K562 (cell line): ENCODE results near the gene PPT2. TPM values are rescaled to one million over a fixed set of nuclear protein-coding genes. Genes with fewer than 3 reads are reported as not detected.

Experiments
- ATAC-seq: fragments of 200-7000 bp; cut with Tn5 transposase; 3 replicates; pipeline ENCODE4 v1.9.1; 2020; ENCODE audit warnings: moderate library complexity
- BruUV-seq: library from RNA; stranded (reverse); fragments of 400-500 nt; replicated peaks from 2 replicates; lab custom pipeline; 2021; lab: Mats Ljungman, UMichigan
- CTCF ChIA-PET: fragments of 300-600 bp; formaldehyde crosslinking; extraction: SDS; loops from one replicate; lab custom pipeline; 2021; ENCODE audit warnings: low intra/inter-chr PET ratio; lab: Yijun Ruan, JAX
- POLR2A ChIA-PET: fragments of 300-600, 350-650 bp; sonication (Branson Sonifier 250); formaldehyde crosslinking; extraction: SDS; loops from one replicate; lab custom pipeline; 2021; ENCODE audit warnings: antibody characterized with exemption, inconsistent platforms; lab: Yijun Ruan, JAX
- DNase-seq, 4 experiments: peaks; one replicate each; pipeline versions ENCODE4 v3.0.0 to v3.0.0-alpha.2; 2011 to 2018; ENCODE audit warnings: low spot score in 3 of 4, mixed read lengths in 3 of 4; ENCODE audit errors: extremely low read depth in 1 of 4
- FAIRE-seq: peaks from 2 replicates; lab custom pipeline; 2011; peaks lifted over from hg19 to GRCh38; lab: Jason Lieb, UNC
- H2AFZ ChIP-seq: 2 replicates; pipeline ENCODE4 v1.6.0; 2011; ENCODE audit warnings: low read depth, low read length, control low read depth, inconsistent platforms
- H3K27ac ChIP-seq: fragments of 200-600 bp; 3 replicates; pipeline ENCODE4 v1.8.0; 2011; ENCODE audit warnings: low read depth, mild to moderate bottlenecking, control low read depth, inconsistent platforms, low read length, moderate library complexity, mixed read lengths; ENCODE audit errors: extremely low read depth
- H3K27me3 ChIP-seq, 2 experiments: fragments of 300-600 bp in 1 of 2; 2 replicates in 1 of 2; 3 replicates in 1 of 2; pipeline versions ENCODE4 v1.6.0 to v1.8.0; 2011; ENCODE audit warnings: inconsistent platforms in 2 of 2, low read length in 2 of 2, mild to moderate bottlenecking in 1 of 2, mixed read lengths in 1 of 2, moderate library complexity in 1 of 2; ENCODE audit not compliant: control insufficient read depth in 2 of 2, insufficient read depth in 2 of 2
- H3K36me3 ChIP-seq: fragments of 300-600 bp; 3 replicates; pipeline ENCODE4 v1.8.0; 2011; ENCODE audit warnings: mild to moderate bottlenecking, low read length, inconsistent platforms; ENCODE audit not compliant: control insufficient read depth, insufficient read depth
- H3K4me1 ChIP-seq, 2 experiments: fragments of 200-600 bp in 1 of 2; replicated peaks in 1 of 2; 2 replicates in 1 of 2; 3 replicates in 1 of 2; pipeline versions ENCODE4 v1.5.1 to v1.8.0; 2011; ENCODE audit warnings: inconsistent platforms in 2 of 2, low read length in 2 of 2, mild to moderate bottlenecking in 1 of 2, mixed read lengths in 1 of 2, moderate library complexity in 1 of 2; ENCODE audit not compliant: control insufficient read depth in 2 of 2, insufficient read depth in 2 of 2
- H3K4me2 ChIP-seq: 2 replicates; pipeline ENCODE4 v1.6.1; 2011; ENCODE audit warnings: low read length, control low read depth, inconsistent platforms, mixed read lengths; ENCODE audit not compliant: insufficient read depth
- H3K4me3 ChIP-seq: fragments of 200-600 bp; sonication (generic), shearing (Covaris generic); 2 replicates; pipeline ENCODE4 v1.5.1; 2016; ENCODE audit warnings: control low read depth, inconsistent platforms
- H3K79me2 ChIP-seq: fragments of 200-600 bp; 3 replicates; pipeline ENCODE4 v1.8.0; 2011; ENCODE audit warnings: low read length, inconsistent platforms; ENCODE audit not compliant: control insufficient read depth, insufficient read depth
- H3K9ac ChIP-seq, 2 experiments: 2 replicates each; pipeline versions ENCODE4 v1.6.0 to v1.6.1; 2011; ENCODE audit warnings: low read depth in 2 of 2, low read length in 2 of 2, control low read depth in 1 of 2, inconsistent platforms in 1 of 2, mild to moderate bottlenecking in 1 of 2, mixed read lengths in 1 of 2; ENCODE audit not compliant: insufficient read depth in 1 of 2
- H3K9me1 ChIP-seq: one replicate; pipeline ENCODE4 v1.6.0; 2011; ENCODE audit warnings: inconsistent platforms, mild to moderate bottlenecking, low read length, moderate library complexity; ENCODE audit not compliant: control insufficient read depth, insufficient read depth
- H3K9me3 ChIP-seq: replicated peaks from 2 replicates; pipeline ENCODE4 v1.5.1; 2011; ENCODE audit warnings: low read depth, low read length, inconsistent platforms; ENCODE audit not compliant: control insufficient read depth, insufficient read depth
- H4K20me1 ChIP-seq: replicated peaks from 2 replicates; pipeline ENCODE4 v1.6.1; 2011; ENCODE audit warnings: low read length, inconsistent platforms, mixed read lengths; ENCODE audit not compliant: control insufficient read depth, insufficient read depth
- BCL6 ChIP-seq: fragments of 250-450 bp; sonication (Bioruptor Pico); IDR thresholded peaks from 2 replicates; pipeline ENCODE4 v1.4.0; 2020
- CBFB ChIP-seq: sonication (generic); formaldehyde crosslinking; IDR thresholded peaks from 2 replicates; pipeline ENCODE4 v1.4.0; 2020; ENCODE audit warnings: mild to moderate bottlenecking, missing genetic modification reagents
- CHAMP1 ChIP-seq: fragments of 450-650 bp; IDR thresholded peaks from 2 replicates; pipeline ENCODE4 v1.6.1; 2016; ENCODE audit warnings: mild to moderate bottlenecking
- CREB3 ChIP-seq: fragments of 450-650 bp; conservative IDR thresholded peaks from 2 replicates; pipeline ENCODE4 v1.6.1; 2016; ENCODE audit warnings: missing genetic modification characterization, low read depth, mild to moderate bottlenecking, missing compliant biosample characterization, moderate library complexity
- HMGN3 ChIP-seq: IDR thresholded peaks from 2 replicates; pipeline ENCODE4 v1.6.1; 2011; ENCODE audit warnings: borderline replicate concordance, low read depth, mild to moderate bottlenecking, mixed read lengths, low read length; ENCODE audit not compliant: insufficient read length; ENCODE audit errors: extremely low read depth
- NUFIP1 ChIP-seq: fragments of 450-650 bp; IDR thresholded peaks from 2 replicates; pipeline ENCODE4 v1.6.1; 2018; ENCODE audit not compliant: partially characterized antibody
- PRMT5 ChIP-seq: sonication (generic); formaldehyde crosslinking; IDR thresholded peaks from 2 replicates; pipeline ENCODE4 v1.5.0; 2020; ENCODE audit warnings: missing genetic modification reagents
- PYGO2 ChIP-seq: fragments of 450-650 bp; IDR thresholded peaks from 2 replicates; pipeline ENCODE4 v1.6.1; 2016; ENCODE audit warnings: mild to moderate bottlenecking, missing genetic modification characterization, moderate library complexity, missing compliant biosample characterization
- SAP30 ChIP-seq: fragments of 200-600 bp; sonication (generic); IDR thresholded peaks from 2 replicates; pipeline ENCODE4 v1.6.1; 2012; ENCODE audit warnings: borderline replicate concordance, low read depth, mild to moderate bottlenecking, moderate library complexity, low read length, control low read depth, inconsistent platforms; ENCODE audit not compliant: insufficient read depth, poor library complexity, severe bottlenecking
- SMAD1 ChIP-seq: fragments of 150-350 bp; IDR thresholded peaks from 2 replicates; pipeline ENCODE4 v1.6.1; 2014; ENCODE audit warnings: low read length, low read depth; ENCODE audit not compliant: partially characterized antibody
- TCFL5 ChIP-seq: fragments of 250-450 bp; sonication (Bioruptor Pico); conservative IDR thresholded peaks from 2 replicates; pipeline ENCODE4 v1.6.1; 2021; ENCODE audit warnings: mild to moderate bottlenecking, moderate library complexity, matching md5 sums
- TFAP4 ChIP-seq: sonication (generic); formaldehyde crosslinking; IDR thresholded peaks from 2 replicates; pipeline ENCODE4 v1.8.0; 2022; ENCODE audit warnings: missing genetic modification reagents, mild to moderate bottlenecking, moderate library complexity, borderline replicate concordance
- YY1 ChIP-seq, 3 experiments: IDR thresholded peaks; 2 replicates each; pipeline ENCODE4 v1.6.1; 2011; ENCODE audit warnings: low read length in 2 of 3, mild to moderate bottlenecking in 2 of 3, moderate library complexity in 2 of 3, borderline replicate concordance in 1 of 3, control low read depth in 1 of 3, low read depth in 1 of 3; ENCODE audit not compliant: insufficient read depth in 3 of 3, insufficient replicate concordance in 2 of 3, control insufficient read depth in 1 of 3, insufficient read length in 1 of 3; ENCODE audit errors: extremely low read depth in 1 of 3
- ZC3H8 ChIP-seq: fragments of 450-650 bp; IDR thresholded peaks from 2 replicates; pipeline ENCODE4 v1.6.1; 2017
- ZNF707 ChIP-seq: fragments of 250-450 bp; sonication (Bioruptor Pico); conservative IDR thresholded peaks from 2 replicates; pipeline ENCODE4 v1.8.0; 2022; ENCODE audit warnings: inconsistent platforms, mild to moderate bottlenecking, moderate library complexity
- in situ Hi-C: fragments of 300-500 bp; cut with MboI; formaldehyde crosslinking; loops from 4 replicates; pipeline ENCODE4 v1.15.0; 2018; ENCODE audit warnings: inconsistent platforms, mixed read lengths
- intact Hi-C: fragments of 100-400 bp; cut with micrococcal nuclease; formaldehyde crosslinking; loops from 2 replicates; pipeline ENCODE4 v1.14.2; 2022
- polyA plus RNA-seq, 8 experiments: library from polyadenylated mRNA; depleted of rRNA in 4 of 8; stranded (reverse) in 5 of 8; unstranded in 3 of 8; fragments of >200 nt; fragmentation: Nextera tagmentation in 2 of 8; fragmentation: Illumina TruSeq in 1 of 8; extraction: Ambion mirVana in 2 of 8; extraction: Trizol in 1 of 8; gene quantifications; 2 replicates each; pipeline versions ENCODE4 v1.2.1 to v1.2.3, GENCODE V29; 2011 to 2014; ENCODE audit warnings: inconsistent platforms in 1 of 8, missing spikeins in 1 of 8
- total RNA-seq, 7 experiments: library from RNA; depleted of rRNA in 6 of 7; stranded (reverse); fragments of >200 nt in 6 of 7; fragmentation: Illumina TruSeq in 2 of 7; extraction: Trizol in 2 of 7; gene quantifications; 2 replicates each; pipeline versions ENCODE4 v1.2.1 to v1.2.3, GENCODE V29; 2011 to 2021; ENCODE audit warnings: low replicate concordance in 1 of 7

The PPT2 gene
- total and polyA plus RNA-seq, 9 of the 15 experiments (the other 6 are each of a cell fraction or from before 2014, with no cell fraction given) = 27.4 to 98.8 (median 69.9) TPM

- no peak overlapping the region for H3K4me2 ChIP-seq
- BruUV-seq = no TSS peak
- no peaks in the 10 kb centered on the region for H3K9me1 ChIP-seq
- no peak overlapping the region for H2AFZ ChIP-seq
- ChIA-PET CTCF (no interaction called here), POLR2A (interaction anchor here (1.2 to 1.9 kb wide), 2 partner anchors 9 to 11 kb away, joined by 3 to 8 read pairs; no protein-coding TSS in a partner anchor)
- DNase-seq (no peak), ATAC-seq (no peak), FAIRE-seq (no peak)
- H4K20me1 ChIP-seq = no peaks in the 10 kb centered on the region
- in situ Hi-C loops (no loop called here), intact Hi-C loops (no loop called here)
- no peak overlapping the region for H3K27ac ChIP-seq
- no peaks in the 10 kb centered on the region for H3K9me3 ChIP-seq
- H3K9ac ChIP-seq = no peak overlapping the region
- H3K4me1 ChIP-seq = peaks cover 13 to 31% of the 10 kb centered on the region in 2 experiments; a peak in 4 of 5 replicates
- no peak for TF ChIP-seq CREB3 (tag)
- no peak for TF ChIP-seq ZC3H8
- TF ChIP-seq TFAP4 (CRISPR knock-in tag) = no peak
- TF ChIP-seq CHAMP1 = no peak
- no peak for TF ChIP-seq YY1 (IDR thresholded peaks at IDR 0.05; ENCODE audit: borderline replicate concordance in 1 of 3, control insufficient read depth in 1 of 3, extremely low read depth in 1 of 3, insufficient read depth in 3 of 3, insufficient read length in 1 of 3, insufficient replicate concordance in 2 of 3, low read depth in 1 of 3, low read length in 2 of 3)
- TF ChIP-seq PRMT5 (CRISPR knock-in tag) = no peak
- TF ChIP-seq HMGN3 = no peak
- no peak for TF ChIP-seq TCFL5 (CRISPR knock-in tag)
- TF ChIP-seq PYGO2 (tag) = no peak
- no peak for TF ChIP-seq SAP30
- TF ChIP-seq ZNF707 (CRISPR knock-in tag) = no peak
- TF ChIP-seq NUFIP1 = no peak
- TF ChIP-seq BCL6 (CRISPR knock-in tag) = no peak
- no peak for TF ChIP-seq CBFB
- TF ChIP-seq SMAD1 = no peak
- peaks cover 55% of the 10 kb centered on the region for H3K36me3 ChIP-seq
- H3K79me2 ChIP-seq = peaks cover 34% of the 10 kb centered on the region
- no peak overlapping the region for H3K4me3 ChIP-seq
- H3K27me3 ChIP-seq = no peaks in the 10 kb centered on the region
Measured at GRCh38 chr6:32158052-32158451, 4.1 kb downstream of the PPT2 start.
